Measurements from ENCODE around the gene PLAU.

PLAU gene

DNA sequence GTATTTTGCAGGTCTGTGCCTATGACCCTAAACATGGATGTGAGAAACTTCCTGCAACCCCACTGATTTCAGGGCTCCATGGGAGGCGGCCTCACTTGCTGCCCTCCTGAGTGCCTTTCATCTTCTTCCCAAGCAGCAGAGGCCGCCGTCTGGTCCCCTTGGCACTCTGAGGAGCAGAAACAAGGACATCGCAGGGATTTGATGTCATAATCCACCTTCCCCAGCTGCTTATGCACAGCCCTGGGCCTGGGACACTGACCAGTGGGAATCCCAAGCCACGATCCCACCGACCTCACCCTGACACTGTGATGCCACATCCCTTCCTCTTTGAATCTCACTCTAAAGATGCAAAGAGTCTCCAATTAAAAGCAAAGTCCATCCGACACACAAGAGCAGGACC is 44.3 kb upstream of the PLAU start:
- DNase-seq (ENCODE audit: extremely low read depth, low read depth), result no peak
- H3K4me3 ChIP-seq (replicated peaks; ENCODE audit: low read depth, low read length), result no peak overlapping the region
- TF ChIP-seq, protein P1, sequence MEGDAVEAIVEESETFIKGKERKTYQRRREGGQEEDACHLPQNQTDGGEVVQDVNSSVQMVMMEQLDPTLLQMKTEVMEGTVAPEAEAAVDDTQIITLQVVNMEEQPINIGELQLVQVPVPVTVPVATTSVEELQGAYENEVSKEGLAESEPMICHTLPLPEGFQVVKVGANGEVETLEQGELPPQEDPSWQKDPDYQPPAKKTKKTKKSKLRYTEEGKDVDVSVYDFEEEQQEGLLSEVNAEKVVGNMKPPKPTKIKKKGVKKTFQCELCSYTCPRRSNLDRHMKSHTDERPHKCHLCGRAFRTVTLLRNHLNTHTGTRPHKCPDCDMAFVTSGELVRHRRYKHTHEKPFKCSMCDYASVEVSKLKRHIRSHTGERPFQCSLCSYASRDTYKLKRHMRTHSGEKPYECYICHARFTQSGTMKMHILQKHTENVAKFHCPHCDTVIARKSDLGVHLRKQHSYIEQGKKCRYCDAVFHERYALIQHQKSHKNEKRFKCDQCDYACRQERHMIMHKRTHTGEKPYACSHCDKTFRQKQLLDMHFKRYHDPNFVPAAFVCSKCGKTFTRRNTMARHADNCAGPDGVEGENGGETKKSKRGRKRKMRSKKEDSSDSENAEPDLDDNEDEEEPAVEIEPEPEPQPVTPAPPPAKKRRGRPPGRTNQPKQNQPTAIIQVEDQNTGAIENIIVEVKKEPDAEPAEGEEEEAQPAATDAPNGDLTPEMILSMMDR (IDR thresholded peaks at IDR 0.05; ENCODE audit: low read depth, low read length, missing control alignments), result no peak

DNA sequence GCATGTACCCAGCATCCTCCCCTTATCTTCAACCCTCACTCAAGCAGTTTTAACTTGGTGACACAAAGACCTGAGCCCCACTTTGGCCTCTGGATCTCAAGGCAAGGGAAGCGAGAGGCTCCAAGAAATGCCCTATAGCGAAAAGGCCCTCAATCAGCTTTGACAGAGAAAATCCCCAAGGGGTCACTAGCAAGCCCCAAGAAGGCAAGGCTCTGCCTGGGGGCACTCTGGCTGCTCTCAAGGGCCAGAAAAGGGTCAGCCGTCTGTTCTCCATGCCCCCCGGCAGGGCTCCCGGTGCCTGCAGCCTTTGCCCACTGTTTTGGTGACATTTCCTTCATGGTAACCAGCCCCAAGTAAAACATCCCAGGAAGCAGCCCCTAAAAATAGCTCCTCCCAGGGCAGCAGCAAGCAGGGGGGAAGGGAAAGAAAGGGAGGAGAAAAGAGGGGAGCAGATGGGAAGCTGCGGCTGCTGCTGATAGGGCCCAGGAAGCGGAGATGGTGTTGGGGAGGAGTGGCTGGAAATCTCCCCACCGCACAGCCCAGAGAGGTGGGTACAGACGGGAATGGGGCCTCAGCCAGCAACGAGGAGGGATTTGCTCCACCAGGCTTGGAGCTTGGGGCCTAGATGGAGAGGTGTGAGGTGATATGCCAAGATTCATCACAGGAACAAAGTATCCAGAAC is 43.7 kb upstream of the PLAU start:
- TF ChIP-seq, protein P1 (IDR thresholded peaks at IDR 0.05; ENCODE audit: low read depth, low read length, missing control alignments), result no peak
- no peak for DNase-seq (ENCODE audit: extremely low read depth, low read depth)
- H3K4me3 ChIP-seq (replicated peaks; ENCODE audit: low read depth, low read length), result no peak overlapping the region

DNA sequence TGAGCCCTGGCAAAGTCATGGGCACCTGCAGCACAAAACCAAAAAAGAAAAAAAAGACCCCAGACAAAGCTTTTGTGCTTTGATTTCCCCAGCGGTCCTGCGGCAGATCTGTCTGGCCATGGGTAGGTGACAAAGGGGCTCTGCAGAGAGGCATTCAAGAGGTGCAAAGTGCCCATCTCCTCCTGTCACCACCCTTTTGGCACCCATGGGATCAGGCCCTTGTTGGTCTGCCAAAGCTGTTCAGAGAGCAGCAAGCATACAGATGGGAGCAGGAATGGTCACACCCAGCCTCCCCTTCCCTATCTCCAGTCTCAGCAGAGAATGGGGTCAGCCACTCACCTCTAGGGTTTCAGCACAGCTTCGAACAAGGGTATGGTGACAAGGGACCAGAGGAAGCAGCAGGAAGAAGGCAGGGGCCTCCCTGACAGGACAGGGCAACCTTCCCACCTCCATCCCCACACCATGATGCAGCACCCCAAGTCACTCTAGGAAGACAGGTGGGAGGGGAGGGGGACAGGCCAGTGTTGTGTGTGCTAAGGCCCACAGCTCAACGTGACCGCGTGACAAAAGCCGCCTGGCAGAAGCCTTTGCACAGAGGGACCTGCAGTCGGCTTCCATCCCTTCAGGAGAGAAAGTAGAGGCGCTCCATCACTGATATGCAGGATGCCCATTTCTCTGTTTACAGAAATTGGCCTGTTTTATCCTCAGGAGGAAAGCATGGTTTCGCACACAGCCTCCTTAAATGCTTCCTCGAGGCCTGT is 42.9 kb upstream of the PLAU start:
- TF ChIP-seq, protein P1 (IDR thresholded peaks at IDR 0.05; ENCODE audit: low read depth, low read length, missing control alignments), result no peak

DNA sequence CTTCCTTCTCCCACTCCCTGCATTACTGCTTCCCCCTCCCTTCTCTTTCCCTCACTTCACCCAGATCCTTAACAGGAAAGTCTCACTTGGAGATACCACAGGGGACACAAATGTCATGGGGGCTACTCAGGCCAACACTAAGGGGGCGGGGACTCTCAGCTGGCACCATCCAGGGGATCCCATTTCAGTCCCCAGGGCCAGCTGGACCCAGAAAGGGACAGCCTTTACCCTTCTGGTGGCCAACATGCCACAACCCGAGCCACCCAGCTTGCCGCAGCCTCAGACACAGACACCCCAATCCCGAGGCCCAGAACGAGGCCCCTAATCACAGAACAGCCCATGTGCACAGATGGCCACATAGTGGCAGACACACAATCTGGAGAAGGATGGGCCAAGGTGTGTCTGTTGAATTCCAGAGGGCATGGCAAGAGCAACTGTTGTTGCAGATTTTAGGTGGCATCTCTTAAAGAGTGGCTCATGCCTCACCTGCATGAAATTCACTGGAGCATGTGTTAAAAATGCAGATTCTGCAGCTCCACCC is 42.2 kb upstream of the PLAU start:
- no peak for DNase-seq (ENCODE audit: extremely low read depth, low read depth)
- H3K4me3 ChIP-seq (replicated peaks; ENCODE audit: low read depth, low read length), result no peak overlapping the region
- TF ChIP-seq, protein P1 (IDR thresholded peaks at IDR 0.05; ENCODE audit: low read depth, low read length, missing control alignments), result no peak

More for the DNA sequence above, 42.9 kb upstream of the PLAU start:
- DNase-seq (ENCODE audit: extremely low read depth, low read depth), result no peak
- H3K4me3 ChIP-seq (replicated peaks; ENCODE audit: low read depth, low read length), result no peak overlapping the region

DNA sequence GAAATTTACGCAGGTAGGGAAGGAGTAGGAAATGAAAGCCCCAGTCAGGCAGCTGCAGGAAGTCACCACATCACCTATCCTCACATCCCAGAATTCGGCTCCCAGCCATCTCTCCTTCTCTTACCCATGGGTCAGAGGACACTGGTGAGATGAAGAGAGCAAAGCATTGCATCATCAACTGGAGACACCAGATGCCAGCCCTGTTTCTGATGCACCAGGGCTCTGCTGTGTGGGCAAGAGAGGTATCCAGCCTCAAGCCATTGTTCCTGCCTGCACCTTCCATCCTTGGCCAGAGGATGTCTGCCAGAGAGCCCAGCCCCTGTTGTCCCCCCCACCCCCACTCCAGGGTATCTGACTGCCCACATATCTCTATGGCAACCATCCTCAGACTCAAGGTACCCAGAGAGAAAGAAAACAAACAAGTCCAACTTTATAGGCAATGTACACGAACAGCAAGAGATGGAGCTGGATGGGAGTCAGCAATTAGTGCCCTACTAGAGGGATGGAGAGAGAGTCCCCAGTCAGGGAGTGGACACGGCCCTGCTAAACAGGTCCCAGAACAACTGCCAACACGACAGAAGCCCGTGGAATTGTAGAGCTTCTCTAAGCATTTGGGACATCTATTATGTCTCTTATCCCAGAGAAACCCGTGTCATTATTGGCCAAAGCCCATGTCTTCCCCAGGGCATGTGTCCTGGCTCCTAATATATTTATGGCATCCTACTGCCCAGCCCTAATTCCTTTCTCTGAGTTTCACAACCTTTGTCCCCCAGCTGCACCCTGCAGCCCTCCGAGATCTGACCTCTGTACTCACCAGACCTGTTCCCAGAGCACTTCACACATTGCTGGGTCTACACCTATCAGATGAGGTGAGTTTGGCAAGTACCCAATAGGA is 39.4 kb upstream of the PLAU start:
- H3K4me3 ChIP-seq (replicated peaks; ENCODE audit: low read depth, low read length), result no peak overlapping the region
- DNase-seq (ENCODE audit: extremely low read depth, low read depth), result no peak
- TF ChIP-seq, protein P1 (IDR thresholded peaks at IDR 0.05; ENCODE audit: low read depth, low read length, missing control alignments), result no peak

DNA sequence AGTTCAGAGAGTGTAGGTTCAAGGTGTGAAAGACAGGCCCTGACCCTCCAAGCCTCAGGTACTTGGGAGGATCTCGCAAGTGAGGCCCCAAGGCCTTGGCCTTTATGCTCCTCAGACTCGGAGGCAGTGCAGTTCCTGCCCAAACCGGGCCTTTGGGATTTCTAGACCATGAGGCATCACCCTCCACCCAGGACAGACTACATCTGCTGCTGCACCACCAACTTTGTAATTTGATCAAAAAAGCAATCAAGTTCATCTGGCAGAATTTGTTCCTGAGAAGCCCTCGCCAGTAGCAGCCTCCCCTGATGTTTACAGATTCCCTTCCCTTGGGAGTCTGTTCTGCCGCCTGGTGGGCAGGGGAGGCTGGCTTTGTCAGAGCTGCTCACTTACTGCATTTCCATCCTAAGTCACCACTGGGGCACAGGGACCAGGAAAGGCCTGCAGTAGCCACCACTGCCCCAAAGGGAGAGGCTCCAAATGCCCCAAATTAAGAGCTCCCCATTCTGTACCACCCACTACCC is 38.7 kb upstream of the PLAU start:
- DNase-seq (ENCODE audit: extremely low read depth, low read depth), result no peak
- TF ChIP-seq, protein P1 (IDR thresholded peaks at IDR 0.05; ENCODE audit: low read depth, low read length, missing control alignments), result peak; percentile 49
- H3K4me3 ChIP-seq (replicated peaks; ENCODE audit: low read depth, low read length), result no peak overlapping the region

Measured in HFF-Myc (cell line).